GM18870 (cell line): Measurements from ENCODE around the gene PHF20.
"Not testable (repeated sequence)": the region's sequence is repeated elsewhere in the genome, so short reads cannot be mapped to it uniquely, and the experiment has no call there.

Source experiments
- ATAC-seq: cut with Tn5 transposase; IDR thresholded peaks from one replicate; pipeline ENCODE4 v1.9.1; 2021; ENCODE audit warnings: moderate library complexity; ENCODE audit not compliant: unreplicated experiment

The PHF20 gene

GRCh38 chr20:35909176-35909575 lies 137.4 kb downstream of the PHF20 start:
- no peak for ATAC-seq

DNA sequence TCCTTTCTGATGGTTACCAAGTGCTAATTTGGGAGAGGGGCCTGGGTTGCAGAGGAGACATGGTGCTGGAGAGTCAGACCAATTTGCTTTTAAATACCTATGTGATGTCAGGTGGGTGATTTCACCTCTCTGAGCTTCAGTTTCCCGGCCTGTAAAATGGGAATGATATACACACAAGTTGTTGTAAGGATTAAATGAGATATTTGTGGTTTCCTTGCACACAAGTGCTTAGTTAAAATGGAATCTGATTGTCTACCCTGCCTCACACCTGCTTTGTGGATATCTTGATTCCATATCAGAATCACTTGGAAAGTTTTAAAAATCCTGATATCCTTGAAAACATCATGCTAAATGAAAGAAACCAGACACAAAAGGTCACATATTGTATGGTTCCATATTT lies 138.0 kb downstream of the PHF20 start:
- no peak for ATAC-seq

DNA sequence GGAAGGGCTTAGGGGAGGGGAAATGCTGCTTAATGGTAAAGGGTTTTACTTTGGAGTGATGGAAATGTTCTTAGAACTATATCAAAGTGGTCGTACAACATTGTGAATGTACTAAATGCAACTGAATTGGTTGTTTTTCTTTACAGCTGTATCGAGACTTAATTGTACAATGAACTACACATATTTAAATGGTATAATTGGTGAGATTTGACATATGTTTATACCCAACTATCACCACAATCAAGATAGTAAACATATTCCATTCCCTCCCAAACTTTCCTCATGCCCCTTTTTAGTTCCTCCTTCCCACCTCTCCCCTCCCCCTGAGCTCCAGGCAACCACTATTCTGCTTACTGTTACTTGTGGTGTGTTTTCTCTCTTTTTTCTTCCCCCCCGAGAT lies 138.4 kb downstream of the PHF20 start:
- no peak for ATAC-seq

DNA sequence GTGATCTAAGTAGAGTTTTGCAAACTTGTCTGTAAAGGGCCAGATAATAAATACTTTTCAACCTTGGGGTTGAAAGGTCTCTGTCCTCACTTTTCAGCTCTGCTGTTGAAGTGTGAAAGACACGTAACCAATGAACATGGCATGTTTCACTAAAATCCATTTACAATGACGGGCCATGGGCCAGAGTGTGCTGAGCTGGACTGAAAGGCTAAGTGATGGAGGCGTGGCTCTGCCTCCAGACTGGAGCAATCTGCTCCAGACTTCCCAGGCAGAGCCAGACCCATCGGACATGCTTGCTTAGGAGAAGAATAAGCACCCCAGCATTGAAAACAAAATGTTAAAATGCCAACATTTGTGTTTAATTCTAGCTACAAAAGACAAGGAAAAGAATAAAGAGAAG lies 141.1 kb downstream of the PHF20 start:
- no peak for ATAC-seq

DNA sequence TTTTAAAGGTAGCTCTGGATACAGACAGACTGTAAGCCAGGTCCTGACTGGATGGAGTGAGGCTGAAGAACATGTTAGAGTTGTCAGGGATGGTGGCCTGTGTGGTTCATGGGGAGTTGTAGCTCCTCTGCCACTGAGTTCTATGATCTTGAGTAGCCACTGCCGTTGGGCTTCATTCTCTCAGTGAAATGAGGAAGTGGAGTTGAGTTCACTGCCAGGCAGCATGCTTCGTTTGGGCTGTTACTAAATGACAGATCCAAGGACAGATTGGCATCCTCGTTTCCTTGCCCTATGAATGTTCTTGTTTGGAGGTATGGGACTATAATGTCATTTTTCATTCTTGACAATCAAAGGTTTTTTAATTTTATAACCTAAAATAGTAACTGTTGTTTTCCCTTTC lies 145.3 kb downstream of the PHF20 start:
- ATAC-seq: no peak

- no peak for ATAC-seq
Observed at GRCh38 chr20:35918021-35918420, 146.2 kb downstream of the PHF20 start.

GRCh38 chr20:35920523-35920922 lies 148.7 kb downstream of the PHF20 start:
- ATAC-seq: no peak

GRCh38 chr20:35929301-35929700 lies 157.5 kb downstream of the PHF20 start:
- ATAC-seq: no peak

DNA sequence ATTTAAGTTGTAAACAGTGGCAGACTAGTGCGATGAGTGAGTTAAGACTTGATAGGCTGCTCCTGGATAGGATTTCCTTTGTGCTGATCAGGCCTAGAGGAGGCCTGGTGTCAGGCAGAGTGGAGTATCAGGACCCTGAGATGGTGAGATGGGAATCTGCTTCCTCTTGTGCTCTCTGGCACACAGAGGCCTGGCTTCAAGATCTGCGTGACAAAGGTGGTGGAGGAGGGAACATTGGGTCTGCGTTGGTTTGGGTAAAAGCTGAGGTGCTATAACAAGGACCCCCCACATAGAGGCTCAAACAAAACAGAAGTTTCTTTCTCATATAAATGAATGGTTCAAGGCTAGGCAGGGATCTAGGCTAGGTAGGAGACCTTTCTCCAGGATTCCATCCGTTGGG lies 162.2 kb downstream of the PHF20 start:
- ATAC-seq: no peak

- ATAC-seq: no peak
Observed at GRCh38 chr20:35939264-35939663, 167.4 kb downstream of the PHF20 start.

GRCh38 chr20:35941620-35942019 lies 169.8 kb downstream of the PHF20 start:
- no peak for ATAC-seq

GRCh38 chr20:35942243-35942642 lies 170.4 kb downstream of the PHF20 start:
- ATAC-seq: no peak

DNA sequence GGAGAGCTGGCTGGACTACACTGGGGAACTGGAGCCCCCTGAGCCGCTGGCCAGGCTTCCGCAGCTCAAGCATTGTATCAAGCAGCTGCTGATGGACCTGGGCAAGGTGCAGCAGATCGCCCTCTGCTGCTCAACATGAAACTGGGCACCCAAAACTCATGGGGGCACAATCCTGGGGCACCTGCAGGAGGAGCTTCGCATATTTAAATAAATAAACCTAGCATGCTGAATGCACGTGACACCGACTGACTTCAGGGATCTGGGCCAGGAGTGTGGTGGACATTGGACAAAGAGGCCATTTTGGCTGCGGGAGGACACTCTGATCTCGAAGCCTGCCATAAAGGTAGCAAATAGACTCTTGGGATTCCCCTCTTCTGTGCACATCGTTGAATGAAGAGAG lies 175.7 kb downstream of the PHF20 start:
- no peak for ATAC-seq

DNA sequence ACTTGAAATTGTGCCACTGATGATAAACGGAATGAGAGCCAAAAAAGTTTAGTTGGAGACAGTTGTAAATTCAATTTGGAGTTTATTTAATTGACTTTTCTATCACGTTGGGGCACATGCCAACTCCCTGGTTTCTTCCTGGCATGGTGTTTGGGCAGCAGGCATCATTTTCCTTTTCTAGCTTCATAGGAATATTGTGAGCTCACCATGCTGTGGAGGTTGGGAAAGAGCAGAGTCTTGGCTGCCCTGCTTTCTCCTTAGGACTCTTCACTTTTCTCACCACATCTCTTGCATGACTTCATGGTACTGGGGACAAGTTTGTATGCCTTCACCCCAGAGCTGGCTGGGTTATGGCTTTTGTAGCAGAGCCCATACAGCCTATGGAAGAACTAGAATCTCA lies 176.1 kb downstream of the PHF20 start:
- ATAC-seq: no peak

DNA sequence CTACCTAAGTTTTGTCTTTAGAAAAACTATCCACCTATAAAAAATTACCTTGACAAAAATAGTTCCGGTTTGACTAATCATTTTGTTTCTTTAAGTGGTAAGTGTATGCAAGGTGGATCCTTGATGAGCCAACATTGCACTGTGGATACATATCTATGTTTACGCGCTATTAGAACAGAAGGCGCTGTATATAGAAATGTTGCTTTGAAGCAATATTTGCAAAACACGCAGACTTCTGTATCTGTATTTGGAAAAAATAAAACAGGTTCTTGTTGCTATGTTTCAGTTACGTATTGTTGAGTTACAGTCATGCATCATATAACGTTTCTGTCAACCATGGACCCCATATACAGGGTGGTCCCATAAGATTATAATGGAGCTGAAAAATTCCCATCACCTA lies 178.3 kb downstream of the PHF20 start:
- no peak for ATAC-seq

DNA sequence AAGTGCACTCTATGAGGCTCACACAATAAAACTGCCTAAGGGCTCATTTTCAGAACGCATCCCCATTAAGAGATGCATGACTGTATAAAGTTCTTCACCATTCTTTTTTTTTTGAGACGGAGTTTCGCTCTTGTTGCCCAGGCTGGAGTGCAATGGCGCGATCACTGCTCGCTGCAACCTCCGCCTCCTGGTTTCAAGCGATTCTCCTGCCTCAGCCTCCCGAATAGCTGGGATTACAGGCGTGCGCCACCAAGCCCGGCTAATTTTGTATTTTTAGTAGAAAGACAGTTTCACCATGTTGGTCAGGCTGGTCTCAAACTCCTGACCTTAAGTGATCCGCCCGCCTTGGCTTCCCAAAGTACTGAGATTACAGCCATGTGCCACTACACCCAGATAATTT lies 180.3 kb downstream of the PHF20 start:
- ATAC-seq: not testable (repeated sequence)

DNA sequence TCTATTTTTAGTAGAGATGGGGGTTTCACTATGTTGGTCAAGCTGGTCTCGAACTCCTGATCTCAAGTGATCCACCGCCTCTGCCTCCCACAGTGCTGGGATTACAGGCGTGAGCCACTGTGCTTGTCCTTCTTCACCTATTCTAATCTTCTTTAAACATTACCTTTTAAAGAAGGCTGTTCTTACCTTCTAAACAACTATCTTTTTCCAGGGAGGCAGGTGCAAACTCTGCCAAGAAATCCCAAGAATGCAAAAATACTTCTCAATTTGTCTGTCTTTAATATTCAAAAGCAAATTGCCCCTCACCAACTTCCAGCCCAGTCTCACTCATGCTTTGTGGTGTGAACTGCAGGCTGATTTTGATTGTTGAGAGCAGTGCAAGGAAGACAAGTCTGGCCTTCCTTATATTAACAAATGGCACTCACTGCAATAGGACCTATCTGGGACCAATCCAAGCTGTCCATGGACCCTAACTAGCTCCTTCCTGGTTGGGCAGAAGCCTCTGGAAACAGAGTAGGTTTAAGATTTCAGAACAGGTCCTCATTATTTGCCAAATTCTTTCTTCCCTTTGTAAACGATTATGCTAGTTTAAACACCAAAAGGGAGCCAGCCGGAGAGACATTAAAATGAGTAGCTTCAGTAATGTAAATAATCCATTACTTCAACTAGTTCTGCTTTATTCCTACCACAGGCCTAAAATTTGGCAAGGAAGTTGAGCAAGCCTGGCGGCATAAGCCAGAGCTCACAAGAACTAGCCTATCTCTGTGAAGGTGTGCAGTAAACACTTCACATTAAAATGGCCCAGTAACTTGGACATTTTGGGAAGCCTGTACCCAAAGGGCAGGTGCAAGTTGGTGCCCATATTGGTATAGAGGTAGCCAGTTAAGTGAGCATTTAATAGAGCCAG lies 180.9 kb downstream of the PHF20 start:
- no peak for ATAC-seq

DNA sequence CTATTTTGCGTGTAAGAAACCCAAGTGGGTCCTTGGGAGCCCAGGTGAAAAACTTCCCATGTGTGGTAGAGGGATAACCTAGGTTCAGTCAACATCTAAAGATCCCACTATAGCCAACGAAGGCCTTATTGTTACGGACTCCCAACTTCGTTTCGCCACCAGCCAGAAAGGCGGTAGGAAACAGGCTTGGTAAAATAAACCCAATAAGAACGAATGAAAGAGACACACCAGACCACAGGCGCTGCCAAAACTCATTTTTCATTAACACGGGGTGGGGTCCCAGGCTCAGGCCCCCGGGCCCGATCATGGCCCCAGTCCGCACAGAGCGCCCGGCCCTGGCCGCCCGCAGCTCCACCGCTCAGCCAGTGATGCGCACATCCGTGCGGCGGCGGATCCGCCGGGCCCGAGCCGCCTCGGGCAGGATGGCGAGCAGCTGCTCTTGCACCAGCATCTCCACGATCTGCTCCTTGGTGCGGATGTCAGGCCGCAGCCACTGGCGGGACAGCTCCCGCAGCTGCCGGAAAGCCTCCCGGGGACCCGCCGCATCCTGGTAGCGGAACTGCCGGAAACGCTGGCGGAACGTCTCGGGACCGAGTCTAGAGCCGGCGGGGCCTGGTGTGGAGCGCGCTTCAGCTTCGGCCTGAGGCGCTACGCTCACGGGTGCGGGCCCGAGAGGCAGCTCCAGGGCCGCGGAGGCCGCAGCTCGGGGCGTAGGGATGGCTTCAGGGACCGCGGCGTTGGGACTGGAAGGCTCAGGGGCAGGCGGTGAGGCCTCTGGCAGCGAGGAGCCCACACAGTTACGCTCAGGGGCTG lies 181.8 kb downstream of the PHF20 start:
- ATAC-seq: peak; percentile 19

DNA sequence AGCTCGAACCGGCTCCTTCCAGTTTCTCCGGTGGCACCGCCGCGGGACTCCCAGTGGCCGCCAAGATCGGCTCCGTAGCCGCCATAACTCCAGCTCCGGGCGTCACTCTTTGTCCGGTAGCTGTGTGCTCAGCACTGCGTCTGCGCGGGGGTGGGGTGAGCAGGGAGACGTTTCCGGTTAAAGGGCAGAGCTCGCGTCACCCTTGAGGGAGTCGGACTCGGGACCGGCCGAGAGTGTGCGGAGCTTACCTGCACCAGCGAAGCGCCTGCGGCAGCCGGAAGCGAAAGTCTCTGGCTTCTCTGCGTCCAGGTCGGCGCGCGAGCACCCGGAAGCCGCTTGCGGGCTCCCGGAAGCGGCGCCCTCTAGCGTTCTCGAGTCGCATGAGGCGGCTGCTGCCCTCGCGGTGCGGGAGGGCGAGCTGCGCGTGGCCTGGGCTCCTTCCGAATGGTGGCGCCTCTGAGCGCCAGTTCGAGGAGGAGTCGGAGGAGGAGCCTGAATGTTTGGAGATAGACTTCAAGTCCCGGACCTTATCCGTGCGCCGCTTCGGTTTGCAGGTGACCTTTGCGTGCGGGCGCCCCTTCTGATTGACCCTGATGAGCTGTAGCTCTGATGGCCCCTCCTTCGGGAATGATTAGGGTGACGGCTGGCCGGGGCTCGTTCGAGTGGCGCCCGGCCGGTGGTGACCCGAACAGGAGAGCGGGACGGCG lies 182.5 kb downstream of the PHF20 start, which contains the start of gene SCAND1:
Gene SCAND1, minus strand, starts transcription at position 303 of the 707 bp plus-strand sequence. Its CDS starts 218 bp downstream, at position 85.
- peak; percentile 81 for ATAC-seq

DNA sequence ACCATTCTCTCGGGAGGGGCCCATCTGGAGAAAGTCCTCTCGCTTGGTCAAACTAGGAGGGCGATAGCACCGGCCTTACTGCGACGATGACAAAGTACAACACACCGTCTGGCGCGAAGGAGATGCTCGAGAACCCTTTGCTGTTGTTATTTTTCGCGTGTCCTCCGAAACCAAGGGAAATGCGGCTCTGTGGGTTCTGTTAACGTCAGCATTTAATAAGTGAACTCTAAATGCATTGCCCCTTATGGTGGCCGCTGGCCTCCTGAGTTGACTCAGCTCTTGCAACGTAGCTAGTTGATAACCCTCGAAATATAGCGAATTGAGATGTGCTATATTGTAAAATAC lies 183.1 kb downstream of the PHF20 start:
- no peak for ATAC-seq

DNA sequence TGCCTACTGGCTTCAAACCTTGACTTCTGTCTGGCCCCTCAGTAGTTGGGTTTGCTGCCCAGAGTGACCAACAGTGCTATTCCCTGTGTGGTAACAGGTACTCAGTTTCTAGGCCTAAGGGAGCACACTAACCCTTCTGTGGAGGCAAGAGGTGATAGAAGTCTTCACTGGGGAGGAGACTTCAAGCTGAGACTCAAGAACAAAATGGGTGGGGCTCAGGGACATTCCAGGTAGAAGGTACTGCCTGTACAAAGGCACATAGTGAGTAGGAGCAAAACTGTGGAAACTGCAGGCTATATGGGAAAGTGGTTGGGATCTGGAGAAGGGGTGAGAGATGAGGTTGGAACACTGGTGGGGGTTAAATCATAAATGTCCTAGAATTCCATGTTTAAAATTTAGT lies 184.8 kb downstream of the PHF20 start:
- no peak for ATAC-seq
